SK-N-MC (cell line): ENCODE measurements around the gene CPT1B.

ENCODE experiments used
- EZH2 ChIP-seq: fragments of 200-600 bp; sonication (generic); IDR thresholded peaks from one replicate; pipeline ENCODE4 v1.6.1; 2017; ENCODE audit warnings: antibody characterized with exemption
- FOXP2 ChIP-seq: optimal IDR thresholded peaks from 2 replicates; pipeline ENCODE3; 2011; ENCODE audit warnings: mild to moderate bottlenecking, moderate library complexity; ENCODE audit not compliant: insufficient read depth; ENCODE audit errors: extremely low read length, control extremely low read depth
- POLR2AphosphoS5 ChIP-seq: IDR thresholded peaks from 2 replicates; pipeline ENCODE4 v1.6.1; 2012; ENCODE audit warnings: mild to moderate bottlenecking, low read depth, low read length, borderline replicate concordance

- TF ChIP-seq EZH2 (no peak), POLR2AphosphoS5 (no peak), FOXP2 (no peak)
Measured at GRCh38 chr22:50550395-50550794, 27.8 kb downstream of the CPT1B start.
